Measurements from ENCODE around the gene IQSEC1. TPM values are rescaled to one million over a fixed set of nuclear protein-coding genes. Genes with fewer than 3 reads are reported as not detected.

The IQSEC1 gene
- total RNA-seq, 1 donor from 2014 or later: 34.2 TPM

GRCh38 chr3:13087320-13087990, 14.2 kb upstream of the IQSEC1 start:
- peaks cover 5% of the 10 kb centered on the region for H3K27me3 Mint-ChIP-seq
- TF ChIP-seq CTCF (IDR thresholded peaks at IDR 0.05; ENCODE audit: unreplicated experiment): no peak
- H3K4me1 Mint-ChIP-seq (ENCODE audit: low read depth): no peaks in the 10 kb centered on the region
- no peaks in the 10 kb centered on the region for H3K9me3 Mint-ChIP-seq (ENCODE audit: low read depth)
- DNase-seq (ENCODE audit: low spot score, unreplicated experiment): no peak
- no peak overlapping the region for H3K4me3 Mint-ChIP-seq (ENCODE audit: low read depth)
- no peaks in the 10 kb centered on the region for H3K36me3 Mint-ChIP-seq (ENCODE audit: insufficient read depth)
- H3K27ac Mint-ChIP-seq: no peak overlapping the region

- H3K36me3 Mint-ChIP-seq (ENCODE audit: insufficient read depth): no peaks in the 10 kb centered on the region
- TF ChIP-seq CTCF (IDR thresholded peaks at IDR 0.05; ENCODE audit: unreplicated experiment): no peak
- H3K9me3 Mint-ChIP-seq (ENCODE audit: low read depth): no peaks in the 10 kb centered on the region
- no peaks in the 10 kb centered on the region for H3K4me1 Mint-ChIP-seq (ENCODE audit: low read depth)
- no peak overlapping the region for H3K4me3 Mint-ChIP-seq (ENCODE audit: low read depth)
- no peak overlapping the region for H3K27ac Mint-ChIP-seq
- DNase-seq (ENCODE audit: low spot score, unreplicated experiment): no peak
- H3K27me3 Mint-ChIP-seq: peaks cover 5% of the 10 kb centered on the region
Measured at GRCh38 chr3:13086531-13086981, 13.3 kb upstream of the IQSEC1 start.

GRCh38 chr3:13085846-13086179, 12.6 kb upstream of the IQSEC1 start:
- Mint-ChIP-seq H3K36me3 (ENCODE audit: insufficient read depth) (no peaks in the 10 kb centered on the region), H3K9me3 (ENCODE audit: low read depth) (no peaks in the 10 kb centered on the region), H3K4me1 (ENCODE audit: low read depth) (no peaks in the 10 kb centered on the region), H3K27ac (no peak overlapping the region), H3K4me3 (ENCODE audit: low read depth) (no peak overlapping the region), H3K27me3 (peaks cover 5% of the 10 kb centered on the region)
- no peak for TF ChIP-seq CTCF (IDR thresholded peaks at IDR 0.05; ENCODE audit: unreplicated experiment)
- no peak for DNase-seq (ENCODE audit: low spot score, unreplicated experiment)

GRCh38 chr3:13085081-13085845, 12.0 kb upstream of the IQSEC1 start:
- Mint-ChIP-seq H3K4me1 (ENCODE audit: low read depth) (no peaks in the 10 kb centered on the region), H3K27ac (no peak overlapping the region), H3K9me3 (ENCODE audit: low read depth) (no peaks in the 10 kb centered on the region), H3K4me3 (ENCODE audit: low read depth) (no peak overlapping the region), H3K36me3 (ENCODE audit: insufficient read depth) (no peaks in the 10 kb centered on the region), H3K27me3 (peaks cover 6% of the 10 kb centered on the region)
- no peak for DNase-seq (ENCODE audit: low spot score, unreplicated experiment)
- no peak for TF ChIP-seq CTCF (IDR thresholded peaks at IDR 0.05; ENCODE audit: unreplicated experiment)

GRCh38 chr3:13083898-13084297, 10.7 kb upstream of the IQSEC1 start:
- TF ChIP-seq CTCF (IDR thresholded peaks at IDR 0.05; ENCODE audit: unreplicated experiment): no peak
- Mint-ChIP-seq H3K4me3 (ENCODE audit: low read depth) (no peak overlapping the region), H3K36me3 (ENCODE audit: insufficient read depth) (no peaks in the 10 kb centered on the region), H3K9me3 (ENCODE audit: low read depth) (no peaks in the 10 kb centered on the region), H3K4me1 (ENCODE audit: low read depth) (no peaks in the 10 kb centered on the region), H3K27me3 (peaks cover 14% of the 10 kb centered on the region), H3K27ac (no peak overlapping the region)
- DNase-seq (ENCODE audit: low spot score, unreplicated experiment): no peak
